HG02970 (cell line): ENCODE measurements around the gene SRRM3.
"Not testable (repeated sequence)": the region's sequence is repeated elsewhere in the genome, so short reads cannot be mapped to it uniquely, and the experiment has no call there.

ENCODE experiments used
- ATAC-seq: cut with Tn5 transposase; IDR thresholded peaks from one replicate; pipeline ENCODE4 v1.9.1; 2021; ENCODE audit warnings: mild to moderate bottlenecking, moderate library complexity, moderate number of reproducible peaks; ENCODE audit not compliant: unreplicated experiment, low FRiP score

The SRRM3 gene

GRCh38 chr7:76201732-76202665 is at the start of gene SRRM3:
SRRM3 (plus strand) TSS chr7:76201896; CDS start chr7:76235067, 33,171 bp downstream.
- ATAC-seq = peak; percentile 81

- ATAC-seq = no peak
Measured at GRCh38 chr7:76151932-76152331, 49.8 kb upstream of the SRRM3 start.

GRCh38 chr7:76153571-76154230 is 48.0 kb upstream of the SRRM3 start:
- not testable (repeated sequence) for ATAC-seq

GRCh38 chr7:76155938-76156337 is 45.8 kb upstream of the SRRM3 start:
- no peak for ATAC-seq

GRCh38 chr7:76156992-76157685 is 44.6 kb upstream of the SRRM3 start:
- ATAC-seq = not testable (repeated sequence)

- not testable (repeated sequence) for ATAC-seq
Measured at GRCh38 chr7:76158416-76158815, 43.3 kb upstream of the SRRM3 start.

GRCh38 chr7:76162416-76163170 is 39.1 kb upstream of the SRRM3 start:
- ATAC-seq = not testable (repeated sequence)

- ATAC-seq = not testable (repeated sequence)
Measured at GRCh38 chr7:76163812-76164211, 37.9 kb upstream of the SRRM3 start.

- ATAC-seq = no peak
Measured at GRCh38 chr7:76165106-76165972, 36.4 kb upstream of the SRRM3 start.

- ATAC-seq = no peak
Measured at GRCh38 chr7:76165973-76166403, 35.7 kb upstream of the SRRM3 start.

GRCh38 chr7:76166404-76167255 is 35.1 kb upstream of the SRRM3 start:
- ATAC-seq = peak; percentile 84

- ATAC-seq = no peak
Measured at GRCh38 chr7:76173566-76174205, 28.0 kb upstream of the SRRM3 start.

GRCh38 chr7:76176951-76177350 is 24.7 kb upstream of the SRRM3 start:
- ATAC-seq = not testable (repeated sequence)

GRCh38 chr7:76179686-76180085 is 22.0 kb upstream of the SRRM3 start:
- no peak for ATAC-seq

- no peak for ATAC-seq
Measured at GRCh38 chr7:76182225-76182960, 19.3 kb upstream of the SRRM3 start.

GRCh38 chr7:76185187-76185896 is 16.4 kb upstream of the SRRM3 start:
- no peak for ATAC-seq

GRCh38 chr7:76187272-76187671 is 14.4 kb upstream of the SRRM3 start:
- ATAC-seq = no peak
